GM11168 (cell line): Measurements from ENCODE around the gene CAMKK2.
"Not testable (repeated sequence)": the region's sequence is repeated elsewhere in the genome, so short reads cannot be mapped to it uniquely, and the experiment has no call there.

Experiments used
- in situ Hi-C: fragments of 300-500 bp; cut with MboI; formaldehyde crosslinking; loops from one replicate; pipeline ENCODE4 v1.12.0; 2022; ENCODE audit warnings: low sequenced_read_pairs; ENCODE audit not compliant: unreplicated experiment

The CAMKK2 gene

GRCh38 chr12:121209221-121209620 is 87.3 kb downstream of the CAMKK2 start:
- in situ Hi-C loops = no loop called here

- in situ Hi-C loops = not testable (repeated sequence)
Measured at GRCh38 chr12:121208571-121208970, 87.9 kb downstream of the CAMKK2 start.

GRCh38 chr12:121205491-121205890 is 91.0 kb downstream of the CAMKK2 start:
- in situ Hi-C loops = no loop called here

GRCh38 chr12:121203482-121203881 is 93.0 kb downstream of the CAMKK2 start:
- in situ Hi-C loops = no loop called here

- in situ Hi-C loops = no loop called here
Measured at GRCh38 chr12:121202407-121203355, 93.8 kb downstream of the CAMKK2 start.

GRCh38 chr12:121201140-121201539 is 95.4 kb downstream of the CAMKK2 start:
- in situ Hi-C loops = not testable (repeated sequence)

GRCh38 chr12:121198949-121199348 is 97.6 kb downstream of the CAMKK2 start:
- in situ Hi-C loops = no loop called here

GRCh38 chr12:121196902-121197301 is 99.6 kb downstream of the CAMKK2 start:
- in situ Hi-C loops = no loop called here

- in situ Hi-C loops = no loop called here
Measured at GRCh38 chr12:121191151-121191550, 105.4 kb downstream of the CAMKK2 start.

GRCh38 chr12:121190523-121191031 is 105.9 kb downstream of the CAMKK2 start:
- in situ Hi-C loops = no loop called here

GRCh38 chr12:121189619-121190155 is 106.8 kb downstream of the CAMKK2 start:
- in situ Hi-C loops = no loop called here

GRCh38 chr12:121189131-121189530 is 107.4 kb downstream of the CAMKK2 start:
- in situ Hi-C loops = no loop called here

- in situ Hi-C loops = no loop called here
Measured at GRCh38 chr12:121188227-121188626, 108.3 kb downstream of the CAMKK2 start.
